ENCODE measurements around the gene KRT37. TPM values are rescaled to one million over a fixed set of nuclear protein-coding genes. Genes with fewer than 3 reads are reported as not detected.

KRT37 gene
- total and polyA plus RNA-seq, 2 of the 13 experiments (the other 11 are each of a cell fraction or from before 2014, with no cell fraction given), result 0.69 TPM; not detected in 1

GRCh38 chr17:41402161-41402560, 22.2 kb downstream of the KRT37 start (continued):
- TF ChIP-seq, protein P1, sequence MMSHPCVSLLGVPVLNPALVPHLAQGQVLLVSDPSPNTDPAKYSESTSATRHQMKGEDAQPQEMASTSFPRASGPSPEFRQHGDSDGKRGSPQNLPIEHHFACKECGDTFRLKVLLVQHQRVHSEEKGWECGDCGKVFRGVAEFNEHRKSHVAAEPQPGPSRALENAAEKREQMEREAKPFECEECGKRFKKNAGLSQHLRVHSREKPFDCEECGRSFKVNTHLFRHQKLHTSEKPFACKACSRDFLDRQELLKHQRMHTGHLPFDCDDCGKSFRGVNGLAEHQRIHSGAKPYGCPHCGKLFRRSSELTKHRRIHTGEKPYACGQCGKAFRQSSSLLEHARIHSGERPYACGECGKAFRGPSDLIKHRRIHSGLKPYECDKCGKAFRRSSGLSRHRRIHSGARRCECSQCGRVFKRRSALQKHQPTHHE (CRISPR knock-in tag; IDR thresholded peaks at IDR 0.05; ENCODE audit: borderline replicate concordance), result no peak

- DNase-seq (ENCODE audit: low spot score), result no peak
- H3K4me3 ChIP-seq (replicated peaks in 1 of 3; ENCODE audit: insufficient read depth in 1 of 3, low read depth in 2 of 3, low read length in 3 of 3), result no peak within 1 kb of the TSS
- no peak within 1 kb of the TSS for H2AFZ ChIP-seq (ENCODE audit: low read length)
- H4K20me1 ChIP-seq (ENCODE audit: insufficient read depth, low read length), result no peaks in the 10 kb centered on the region
- no peak within 1 kb of the TSS for H3K27ac ChIP-seq (ENCODE audit: extremely low read length, insufficient read depth, low read length)
- no peaks in the 10 kb centered on the region for H3K36me3 ChIP-seq (replicated peaks in 1 of 2; ENCODE audit: control insufficient read depth in 1 of 2, insufficient read depth in 2 of 2, low read length in 2 of 2)
- 55% methylated on average over 15 of the region's 16 CpGs for WGBS (ENCODE audit: low lambda C conversion rate)
- no peaks in the 10 kb centered on the region for H3K79me2 ChIP-seq (ENCODE audit: insufficient read depth, low read length)
- no TSS peak for BruUV-seq (replicated peaks)
- in situ Hi-C loops (cut with HindIII; ENCODE audit: extremely low pct_ligation_motif_present, low pct_unique_long_range_greater_than_20kb) (no loop called here), intact Hi-C loops (cut with micrococcal nuclease; ENCODE audit: unreplicated experiment) (no loop called here)
- POLR2A ChIA-PET, result no interaction called here
- TF ChIP-seq ZNF619 (CRISPR knock-in tag; IDR thresholded peaks at IDR 0.05), result no peak
- no peak for TF ChIP-seq BRD4 (CRISPR knock-in tag; IDR thresholded peaks at IDR 0.05)
- TF ChIP-seq ZC3H4 (CRISPR knock-in tag; IDR thresholded peaks at IDR 0.05; ENCODE audit: borderline replicate concordance), result no peak
- no peak for TF ChIP-seq FOXO4 (CRISPR knock-in tag; conservative IDR thresholded peaks at IDR 0.05)
- TF ChIP-seq ZNF703 (CRISPR knock-in tag; IDR thresholded peaks at IDR 0.05; ENCODE audit: borderline replicate concordance), result no peak
- TF ChIP-seq ZNF766 (CRISPR knock-in tag; IDR thresholded peaks at IDR 0.05; ENCODE audit: borderline replicate concordance), result no peak
- no peak for TF ChIP-seq ZBTB21 (CRISPR knock-in tag; IDR thresholded peaks at IDR 0.05)
- no peak for TF ChIP-seq ARID4A (CRISPR knock-in tag; IDR thresholded peaks at IDR 0.05; ENCODE audit: borderline replicate concordance)
- ATAC-seq, result no peak
- CTCF ChIA-PET (ENCODE audit: low intra/inter-chr PET ratio, low total read pairs), result no interaction called here
- peaks cover 2 to 11% of the 10 kb centered on the region in 2 experiments; a peak in 3 of 5 replicates for H3K27me3 ChIP-seq (ENCODE audit: control insufficient read depth in 1 of 2, insufficient read depth in 2 of 2, low read length in 2 of 2)
- no peak within 1 kb of the TSS for H3K9ac ChIP-seq (ENCODE audit: insufficient read depth, low read depth, low read length)
- no peak for FAIRE-seq
- no peaks in the 10 kb centered on the region for H3K4me1 ChIP-seq (ENCODE audit: insufficient read depth, low read length)
- no peaks in the 10 kb centered on the region for H3K9me3 ChIP-seq (ENCODE audit: low read length)
- H3K4me2 ChIP-seq (ENCODE audit: low read depth, low read length), result no peak within 1 kb of the TSS
These were observed 27.3 kb downstream of the KRT37 start, which contains the start of gene KRT31 for GRCh38 chr17:41396996-41397660. Gene KRT31 (minus strand): TSS chr17:41397608. CDS start chr17:41397539, 69 bp downstream.

All from HepG2 (cell line).